ENCODE measurements around the gene FLRT1. TPM values are rescaled to one million over a fixed set of nuclear protein-coding genes. Genes with fewer than 3 reads are reported as not detected.

The FLRT1 gene
- total RNA-seq, 1 donor from 2014 or later, result 0.54 TPM

DNA sequence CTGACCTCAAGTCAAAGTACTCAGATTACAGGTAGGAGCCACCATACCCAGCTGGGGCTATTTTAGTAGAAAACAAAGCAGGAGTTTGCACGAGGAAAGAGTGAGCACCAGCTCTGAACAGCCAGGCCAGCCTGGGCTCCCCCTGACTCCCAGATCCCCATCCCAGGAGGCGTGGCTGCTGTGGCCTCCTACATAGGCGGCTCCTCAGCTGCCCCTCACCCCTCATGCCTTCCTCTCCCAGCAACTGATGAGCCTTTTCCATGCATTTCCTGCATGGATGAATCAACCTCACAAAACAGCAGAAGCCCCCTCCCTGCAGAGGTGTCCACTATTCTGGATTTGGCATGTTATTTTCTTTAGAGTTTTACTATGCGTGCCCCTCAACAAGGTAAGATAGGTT is 10.5 kb upstream of the FLRT1 start:
- H3K9me3 Mint-ChIP-seq (ENCODE audit: unreplicated experiment), result no peaks in the 10 kb centered on the region
- peaks cover 29% of the 10 kb centered on the region for H3K4me1 Mint-ChIP-seq (ENCODE audit: unreplicated experiment)
- no peaks in the 10 kb centered on the region for H3K27me3 Mint-ChIP-seq (ENCODE audit: unreplicated experiment)
- H3K27ac Mint-ChIP-seq (ENCODE audit: unreplicated experiment), result no peak overlapping the region
- no peaks in the 10 kb centered on the region for H3K36me3 Mint-ChIP-seq (ENCODE audit: unreplicated experiment)
- no peak for DNase-seq (ENCODE audit: extremely low spot score, unreplicated experiment)
- TF ChIP-seq, protein P1, sequence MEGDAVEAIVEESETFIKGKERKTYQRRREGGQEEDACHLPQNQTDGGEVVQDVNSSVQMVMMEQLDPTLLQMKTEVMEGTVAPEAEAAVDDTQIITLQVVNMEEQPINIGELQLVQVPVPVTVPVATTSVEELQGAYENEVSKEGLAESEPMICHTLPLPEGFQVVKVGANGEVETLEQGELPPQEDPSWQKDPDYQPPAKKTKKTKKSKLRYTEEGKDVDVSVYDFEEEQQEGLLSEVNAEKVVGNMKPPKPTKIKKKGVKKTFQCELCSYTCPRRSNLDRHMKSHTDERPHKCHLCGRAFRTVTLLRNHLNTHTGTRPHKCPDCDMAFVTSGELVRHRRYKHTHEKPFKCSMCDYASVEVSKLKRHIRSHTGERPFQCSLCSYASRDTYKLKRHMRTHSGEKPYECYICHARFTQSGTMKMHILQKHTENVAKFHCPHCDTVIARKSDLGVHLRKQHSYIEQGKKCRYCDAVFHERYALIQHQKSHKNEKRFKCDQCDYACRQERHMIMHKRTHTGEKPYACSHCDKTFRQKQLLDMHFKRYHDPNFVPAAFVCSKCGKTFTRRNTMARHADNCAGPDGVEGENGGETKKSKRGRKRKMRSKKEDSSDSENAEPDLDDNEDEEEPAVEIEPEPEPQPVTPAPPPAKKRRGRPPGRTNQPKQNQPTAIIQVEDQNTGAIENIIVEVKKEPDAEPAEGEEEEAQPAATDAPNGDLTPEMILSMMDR (IDR thresholded peaks at IDR 0.05), result no peak
- no peak overlapping the region for H3K4me3 Mint-ChIP-seq (ENCODE audit: unreplicated experiment)

DNA sequence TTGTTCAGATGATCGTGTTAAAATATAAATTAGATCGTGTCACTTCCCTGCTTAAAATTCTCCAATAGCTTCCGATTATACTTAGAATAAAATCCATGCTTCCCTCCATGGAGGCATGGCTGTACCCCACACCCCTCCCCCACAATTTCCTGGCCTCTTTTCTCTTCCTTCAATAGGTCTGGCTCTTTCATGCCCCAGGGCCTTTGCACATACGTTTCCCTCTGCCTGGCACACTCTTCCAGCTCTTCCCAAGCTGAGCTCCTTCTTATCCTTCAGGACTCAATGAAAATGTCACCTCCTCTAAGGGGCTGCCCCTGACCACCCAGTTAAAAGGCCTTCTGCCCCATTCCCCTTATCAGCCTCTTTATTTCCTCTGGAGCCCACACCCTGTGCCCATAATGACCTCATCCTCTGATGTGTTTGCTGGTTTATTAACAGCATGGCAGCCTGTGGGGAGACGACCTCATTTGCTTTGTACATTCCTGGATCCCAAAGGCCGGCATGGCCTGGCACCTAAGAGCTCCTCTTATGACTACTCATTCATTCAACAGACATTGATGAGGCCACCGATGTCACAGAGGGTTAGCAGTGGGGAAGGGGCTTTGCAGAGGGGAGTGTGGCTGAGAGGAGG is 9.0 kb upstream of the FLRT1 start:
- no peak for DNase-seq (ENCODE audit: extremely low spot score, unreplicated experiment)
- Mint-ChIP-seq H3K4me3 (ENCODE audit: unreplicated experiment) (no peak overlapping the region), H3K36me3 (ENCODE audit: unreplicated experiment) (no peaks in the 10 kb centered on the region), H3K27ac (ENCODE audit: unreplicated experiment) (no peak overlapping the region), H3K4me1 (ENCODE audit: unreplicated experiment) (peaks cover 26% of the 10 kb centered on the region), H3K27me3 (ENCODE audit: unreplicated experiment) (no peaks in the 10 kb centered on the region), H3K9me3 (ENCODE audit: unreplicated experiment) (no peaks in the 10 kb centered on the region)
- TF ChIP-seq, protein P1 (IDR thresholded peaks at IDR 0.05), result no peak

DNA sequence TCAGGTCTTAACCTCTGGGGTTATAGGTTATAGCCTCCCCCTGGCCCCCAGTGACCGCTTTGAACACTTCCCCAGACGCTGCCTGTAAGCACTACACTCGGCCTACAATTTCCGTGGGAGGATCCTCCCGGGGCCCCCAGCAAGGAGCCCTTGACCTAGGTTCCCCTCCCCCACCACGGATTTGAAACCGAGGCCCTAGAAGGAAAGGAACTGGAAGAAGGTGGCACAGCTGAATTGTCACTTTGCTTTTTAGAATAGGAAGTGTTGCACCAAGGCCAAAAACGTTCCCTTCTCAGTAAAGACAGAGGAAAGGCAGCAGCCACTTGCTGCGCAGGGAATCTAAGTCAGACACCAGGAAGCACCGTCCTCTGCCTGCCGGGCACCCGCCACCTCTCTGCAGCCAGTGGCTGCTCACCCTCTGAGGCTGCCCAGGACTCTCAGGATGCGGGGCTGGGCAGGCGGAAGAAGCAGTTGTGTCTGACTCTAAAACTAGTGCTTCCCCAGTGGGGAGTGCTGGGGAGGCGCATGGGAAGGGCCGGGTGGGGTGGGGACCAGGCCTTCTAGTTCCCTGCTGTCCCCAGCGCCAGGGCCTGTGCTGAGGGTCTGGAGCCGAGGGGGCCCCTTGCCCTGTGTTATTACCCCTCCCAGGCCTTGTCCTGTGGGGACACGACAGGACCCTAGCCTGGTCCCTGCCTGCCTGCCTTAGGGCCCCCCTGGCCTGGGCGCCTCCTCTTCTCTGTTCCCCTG is 7.9 kb upstream of the FLRT1 start:
- TF ChIP-seq, protein P1 (IDR thresholded peaks at IDR 0.05), result no peak
- Mint-ChIP-seq H3K36me3 (ENCODE audit: unreplicated experiment) (no peaks in the 10 kb centered on the region), H3K4me3 (ENCODE audit: unreplicated experiment) (no peak overlapping the region), H3K9me3 (ENCODE audit: unreplicated experiment) (no peaks in the 10 kb centered on the region), H3K27me3 (ENCODE audit: unreplicated experiment) (peaks cover 3% of the 10 kb centered on the region), H3K4me1 (ENCODE audit: unreplicated experiment) (peaks cover 18% of the 10 kb centered on the region), H3K27ac (ENCODE audit: unreplicated experiment) (no peak overlapping the region)
- DNase-seq (ENCODE audit: extremely low spot score, unreplicated experiment), result no peak

DNA sequence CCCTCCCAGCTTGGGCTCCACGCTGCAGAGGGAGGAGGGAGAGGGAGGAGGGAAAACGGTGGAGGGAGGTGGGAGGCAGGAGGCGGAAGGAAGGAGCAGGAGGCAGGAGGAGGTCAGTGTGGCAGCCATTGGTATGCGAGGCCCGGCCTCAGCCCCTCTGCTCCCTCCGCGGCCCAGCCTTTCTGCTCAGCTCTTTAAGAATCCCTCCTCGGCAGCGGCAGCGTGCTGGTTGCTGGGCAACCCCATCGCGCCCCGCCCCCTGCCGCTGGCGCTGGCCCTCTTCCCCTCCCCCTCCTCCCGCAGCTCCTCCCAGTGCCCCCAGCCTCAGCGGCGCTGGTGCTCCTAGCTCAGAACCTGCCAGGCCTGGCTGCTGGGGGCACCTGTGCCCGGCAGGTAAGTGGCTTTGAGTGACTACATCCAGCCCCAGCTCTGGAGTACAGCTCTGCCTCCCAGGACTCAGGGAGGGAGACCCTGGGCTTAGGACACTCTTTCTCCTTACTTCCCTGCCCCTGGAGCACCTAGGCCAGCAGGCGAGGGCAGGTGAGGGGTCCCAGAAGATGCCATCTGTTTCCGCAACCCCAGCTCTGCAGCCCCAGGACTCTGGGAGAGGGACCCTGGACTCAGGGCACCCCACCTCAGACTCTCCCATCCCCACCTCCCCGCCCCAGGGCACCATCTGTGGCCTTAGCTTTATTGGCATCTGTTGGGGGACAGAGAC is 7.2 kb upstream of the FLRT1 start:
- Mint-ChIP-seq H3K36me3 (ENCODE audit: unreplicated experiment) (no peaks in the 10 kb centered on the region), H3K9me3 (ENCODE audit: unreplicated experiment) (no peaks in the 10 kb centered on the region), H3K27ac (ENCODE audit: unreplicated experiment) (no peak overlapping the region), H3K4me3 (ENCODE audit: unreplicated experiment) (no peak overlapping the region), H3K27me3 (ENCODE audit: unreplicated experiment) (peaks cover 3% of the 10 kb centered on the region), H3K4me1 (ENCODE audit: unreplicated experiment) (peaks cover 16% of the 10 kb centered on the region)
- TF ChIP-seq, protein P1 (IDR thresholded peaks at IDR 0.05), result no peak
- no peak for DNase-seq (ENCODE audit: extremely low spot score, unreplicated experiment)

DNA sequence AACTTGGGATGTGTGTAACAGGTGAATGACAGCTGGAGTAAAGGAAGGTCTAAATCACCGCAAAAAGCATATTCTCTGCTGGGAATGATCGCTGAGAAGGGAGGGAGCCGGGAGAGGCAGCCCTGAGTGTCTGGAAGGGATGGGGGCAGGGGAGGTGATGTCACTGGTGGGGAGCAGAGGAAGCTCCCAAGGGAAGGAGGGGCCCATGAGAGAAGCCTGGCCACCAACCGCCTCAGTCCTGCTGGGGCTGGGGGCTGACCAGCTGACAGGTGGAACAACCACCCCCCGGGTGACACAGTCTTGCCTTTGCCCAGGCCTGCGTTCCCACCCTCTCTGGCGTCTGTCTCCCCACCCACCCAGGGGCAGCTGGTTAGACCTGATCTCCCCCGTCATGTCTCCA is 6.0 kb upstream of the FLRT1 start:
- H3K4me1 Mint-ChIP-seq (ENCODE audit: unreplicated experiment), result peaks cover 16% of the 10 kb centered on the region

More for the DNA sequence above, 6.0 kb upstream of the FLRT1 start:
- Mint-ChIP-seq H3K4me3 (ENCODE audit: unreplicated experiment) (no peak overlapping the region), H3K9me3 (ENCODE audit: unreplicated experiment) (no peaks in the 10 kb centered on the region), H3K27me3 (ENCODE audit: unreplicated experiment) (peaks cover 9% of the 10 kb centered on the region), H3K36me3 (ENCODE audit: unreplicated experiment) (no peaks in the 10 kb centered on the region), H3K27ac (ENCODE audit: unreplicated experiment) (no peak overlapping the region)
- no peak for DNase-seq (ENCODE audit: extremely low spot score, unreplicated experiment)
- TF ChIP-seq, protein P1 (IDR thresholded peaks at IDR 0.05), result no peak

Measured in osteocyte (in vitro differentiated cells).